PC-9 (cell line): ENCODE data around the gene CSRP2. TPM values are rescaled to one million over a fixed set of nuclear protein-coding genes. Genes with fewer than 3 reads are reported as not detected.

Experiments used
- BruUV-seq: library from RNA; stranded (reverse); fragments of 400-500 nt; replicated peaks from 2 replicates; lab custom pipeline; 2021; lab: Mats Ljungman, UMichigan
- CTCF ChIA-PET: fragments of 300-600 bp; sonication (Branson Sonifier 250); formaldehyde crosslinking; loops from one replicate; lab custom pipeline; 2022; ENCODE audit warnings: antibody characterized with exemption; lab: Charles Lee
- POLR2A ChIA-PET: fragments of 300-600 bp; sonication (Branson Sonifier 250); formaldehyde crosslinking; loops from one replicate; lab custom pipeline; 2022; ENCODE audit warnings: antibody characterized with exemption; ENCODE audit not compliant: unreplicated experiment; lab: Charles Lee
- DNase-seq, 2 experiments: peaks; one replicate each; pipeline versions ENCODE4 v3.0.0 to v3.0.0-alpha.2; 2015 to 2022; ENCODE audit warnings: mixed read lengths in 1 of 2
- H2AFZ ChIP-seq: fragments of 200-600 bp; sonication (generic); 2 replicates; pipeline ENCODE4 v1.8.1; 2017; ENCODE audit warnings: antibody characterized with exemption
- H3F3A ChIP-seq: fragments of 200-600 bp; sonication (generic); 2 replicates; pipeline ENCODE4 v1.8.1; 2017; ENCODE audit warnings: antibody characterized with exemption, mild to moderate bottlenecking, low read depth; ENCODE audit not compliant: insufficient read depth
- H3K27ac ChIP-seq: fragments of 200-600 bp; sonication (generic); 2 replicates; pipeline ENCODE4 v1.6.1; 2016; ENCODE audit warnings: mixed run types
- H3K27me3 ChIP-seq: fragments of 200-600 bp; sonication (generic); 2 replicates; pipeline ENCODE4 v1.6.1; 2016; ENCODE audit warnings: low read depth, mixed run types; ENCODE audit not compliant: insufficient read depth
- H3K36me3 ChIP-seq: fragments of 200-600 bp; sonication (generic); 2 replicates; pipeline ENCODE4 v1.6.1; 2016; ENCODE audit warnings: low read depth, mixed run types
- H3K4me1 ChIP-seq: fragments of 200-600 bp; sonication (generic); replicated peaks from 2 replicates; pipeline ENCODE4 v1.6.1; 2016; ENCODE audit warnings: mixed run types; ENCODE audit not compliant: insufficient read depth
- H3K4me2 ChIP-seq: fragments of 200-600 bp; sonication (generic); 2 replicates; pipeline ENCODE4 v1.6.1; 2017; ENCODE audit warnings: mixed run types
- H3K4me3 ChIP-seq: fragments of 200-600 bp; sonication (generic); 2 replicates; pipeline ENCODE4 v1.6.1; 2016; ENCODE audit warnings: mixed run types
- H3K79me2 ChIP-seq: fragments of 200-600 bp; sonication (generic); 2 replicates; pipeline ENCODE4 v1.6.1; 2017; ENCODE audit warnings: low read depth, mixed run types
- H3K9me2 ChIP-seq: fragments of 200-600 bp; sonication (generic); 2 replicates; pipeline ENCODE4 v1.8.1; 2017; ENCODE audit warnings: mild to moderate bottlenecking; ENCODE audit not compliant: insufficient read depth
- H3K9me3 ChIP-seq: fragments of 200-600 bp; sonication (generic); 2 replicates; pipeline ENCODE4 v1.8.1; 2016; ENCODE audit warnings: low read depth; ENCODE audit not compliant: insufficient read depth
- H4K20me1 ChIP-seq: fragments of 200-600 bp; sonication (generic); 2 replicates; pipeline ENCODE4 v1.8.1; 2017; ENCODE audit not compliant: insufficient read depth
- EZH2 ChIP-seq: fragments of 200-600 bp; sonication (generic); IDR thresholded peaks from 2 replicates; pipeline ENCODE4 v1.8.0; 2017; ENCODE audit warnings: antibody characterized with exemption, low read depth
- intact Hi-C: fragments of 100-400 bp; cut with micrococcal nuclease; formaldehyde crosslinking; loops from one replicate; pipeline ENCODE4 v1.10.0; 2022; ENCODE audit not compliant: unreplicated experiment
- total RNA-seq: library from RNA; stranded (reverse); gene quantifications from 2 replicates; pipeline ENCODE4 v1.2.3, GENCODE V29; 2021
- TF ChIP-seq, protein P1 (sequence below): fragments of 200-600 bp; sonication (generic); conservative IDR thresholded peaks from 2 replicates; pipeline ENCODE4 v1.6.1; 2017; ENCODE audit warnings: mixed run types, antibody characterized with exemption, mild to moderate bottlenecking, moderate library complexity

Gene CSRP2
- total RNA-seq, 1 experiment from 2014 or later: 4.1 TPM

DNA sequence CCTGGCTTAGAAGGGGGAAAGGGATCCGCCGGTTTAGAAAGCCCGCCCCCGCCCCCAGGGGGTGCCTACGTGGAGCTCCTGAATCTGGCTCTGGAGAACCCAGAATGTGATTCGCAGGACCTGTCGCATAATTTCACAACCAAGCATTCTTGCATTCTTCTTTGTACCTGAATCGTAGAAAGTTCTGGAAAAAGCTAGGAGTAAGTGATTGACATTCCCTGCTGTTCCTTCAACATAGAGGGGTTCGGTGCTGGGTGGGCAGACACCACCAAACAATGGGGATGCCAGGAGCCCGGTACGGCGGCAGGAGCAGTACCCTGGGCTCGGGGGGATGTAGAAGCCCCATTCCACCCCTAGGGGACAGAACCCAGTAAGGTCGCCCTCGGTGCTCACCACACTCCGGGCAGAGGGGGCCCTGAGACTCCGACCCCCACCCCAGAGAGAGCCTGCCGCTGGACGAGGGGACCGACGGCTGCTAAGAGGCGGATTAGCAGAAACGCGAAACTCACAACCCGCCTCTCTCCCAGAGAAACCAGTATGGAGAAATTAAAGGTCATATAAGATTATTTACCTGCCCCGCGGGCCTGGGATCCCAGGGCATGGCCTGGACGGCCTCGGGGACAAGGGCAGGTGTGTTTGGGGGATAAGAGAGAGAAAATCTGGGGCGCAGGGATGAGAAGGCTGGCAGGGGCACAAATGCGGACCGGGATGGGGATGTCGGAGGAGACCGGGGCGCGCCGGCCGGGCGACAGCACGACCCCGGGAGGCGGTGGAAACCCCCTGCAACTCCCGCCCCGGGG lies 520 bp downstream of the CSRP2 start:
- H3K79me2 ChIP-seq: no peaks in the 10 kb centered on the region
- H3K4me1 ChIP-seq: no peaks in the 10 kb centered on the region
- no peaks in the 10 kb centered on the region for H3F3A ChIP-seq
- H3K4me2 ChIP-seq: peak overlapping the region; percentile 92
- BruUV-seq: TSS peak; percentile 63
- no peaks in the 10 kb centered on the region for H4K20me1 ChIP-seq
- ChIA-PET CTCF (no interaction called here), POLR2A (interaction anchor here (0.5 kb wide), 1 partner anchor 416 kb away, joined by 3 read pairs; no protein-coding TSS in a partner anchor)
- peak overlapping the region; percentile 72 for H3K4me3 ChIP-seq
- peak overlapping the region; percentile 99 for H2AFZ ChIP-seq
- H3K27ac ChIP-seq: no peak overlapping the region
- no peaks in the 10 kb centered on the region for H3K9me2 ChIP-seq
- intact Hi-C loops: no loop called here
- peak in 1 of 2 experiments; percentile 3 for DNase-seq
- H3K9me3 ChIP-seq: no peaks in the 10 kb centered on the region
- H3K36me3 ChIP-seq: no peaks in the 10 kb centered on the region
- no peak for TF ChIP-seq EZH2
- TF ChIP-seq, protein P1, sequence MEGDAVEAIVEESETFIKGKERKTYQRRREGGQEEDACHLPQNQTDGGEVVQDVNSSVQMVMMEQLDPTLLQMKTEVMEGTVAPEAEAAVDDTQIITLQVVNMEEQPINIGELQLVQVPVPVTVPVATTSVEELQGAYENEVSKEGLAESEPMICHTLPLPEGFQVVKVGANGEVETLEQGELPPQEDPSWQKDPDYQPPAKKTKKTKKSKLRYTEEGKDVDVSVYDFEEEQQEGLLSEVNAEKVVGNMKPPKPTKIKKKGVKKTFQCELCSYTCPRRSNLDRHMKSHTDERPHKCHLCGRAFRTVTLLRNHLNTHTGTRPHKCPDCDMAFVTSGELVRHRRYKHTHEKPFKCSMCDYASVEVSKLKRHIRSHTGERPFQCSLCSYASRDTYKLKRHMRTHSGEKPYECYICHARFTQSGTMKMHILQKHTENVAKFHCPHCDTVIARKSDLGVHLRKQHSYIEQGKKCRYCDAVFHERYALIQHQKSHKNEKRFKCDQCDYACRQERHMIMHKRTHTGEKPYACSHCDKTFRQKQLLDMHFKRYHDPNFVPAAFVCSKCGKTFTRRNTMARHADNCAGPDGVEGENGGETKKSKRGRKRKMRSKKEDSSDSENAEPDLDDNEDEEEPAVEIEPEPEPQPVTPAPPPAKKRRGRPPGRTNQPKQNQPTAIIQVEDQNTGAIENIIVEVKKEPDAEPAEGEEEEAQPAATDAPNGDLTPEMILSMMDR: no peak
- H3K27me3 ChIP-seq: no peaks in the 10 kb centered on the region

DNA sequence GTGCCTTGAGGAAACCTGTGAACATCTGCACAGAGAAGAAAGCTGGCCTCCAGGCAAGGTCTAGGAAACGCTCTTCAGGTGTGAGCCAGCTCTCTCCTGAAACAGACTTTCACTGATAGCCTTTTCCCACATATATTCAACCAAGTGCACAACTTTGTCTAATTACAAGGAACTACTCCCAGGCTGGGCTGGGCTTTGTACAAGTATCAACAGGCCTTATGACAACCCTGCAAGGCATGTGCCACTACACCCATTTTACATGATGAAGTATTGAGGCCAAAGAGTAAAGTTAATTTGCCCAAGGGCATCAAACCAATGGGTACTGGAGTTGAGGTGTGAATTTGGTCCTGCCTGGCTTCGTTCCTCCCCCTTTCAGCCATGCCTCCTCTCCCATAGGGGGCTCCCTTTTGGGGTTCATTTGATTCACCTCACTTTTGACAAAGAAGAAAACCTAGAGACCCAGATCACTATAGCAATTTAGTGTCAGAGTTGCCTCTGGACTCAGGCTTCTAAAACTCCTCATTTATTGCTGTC lies 2.1 kb downstream of the CSRP2 start:
- Histone ChIP-seq H3K4me2 (no peak overlapping the region), H3K4me1 (no peaks in the 10 kb centered on the region), H3K27ac (no peak overlapping the region), H3K9me2 (no peaks in the 10 kb centered on the region), H3K79me2 (no peaks in the 10 kb centered on the region), H3K36me3 (no peaks in the 10 kb centered on the region), H4K20me1 (no peaks in the 10 kb centered on the region), H3K27me3 (no peaks in the 10 kb centered on the region), H3K9me3 (no peaks in the 10 kb centered on the region), H3K4me3 (no peak overlapping the region), H3F3A (no peaks in the 10 kb centered on the region), H2AFZ (no peak overlapping the region)
- intact Hi-C loops: no loop called here
- no peak for DNase-seq
- CTCF ChIA-PET: no interaction called here
- TF ChIP-seq EZH2: no peak
- TF ChIP-seq, protein P1: no peak
- no TSS peak for BruUV-seq
- POLR2A ChIA-PET: no interaction called here

DNA sequence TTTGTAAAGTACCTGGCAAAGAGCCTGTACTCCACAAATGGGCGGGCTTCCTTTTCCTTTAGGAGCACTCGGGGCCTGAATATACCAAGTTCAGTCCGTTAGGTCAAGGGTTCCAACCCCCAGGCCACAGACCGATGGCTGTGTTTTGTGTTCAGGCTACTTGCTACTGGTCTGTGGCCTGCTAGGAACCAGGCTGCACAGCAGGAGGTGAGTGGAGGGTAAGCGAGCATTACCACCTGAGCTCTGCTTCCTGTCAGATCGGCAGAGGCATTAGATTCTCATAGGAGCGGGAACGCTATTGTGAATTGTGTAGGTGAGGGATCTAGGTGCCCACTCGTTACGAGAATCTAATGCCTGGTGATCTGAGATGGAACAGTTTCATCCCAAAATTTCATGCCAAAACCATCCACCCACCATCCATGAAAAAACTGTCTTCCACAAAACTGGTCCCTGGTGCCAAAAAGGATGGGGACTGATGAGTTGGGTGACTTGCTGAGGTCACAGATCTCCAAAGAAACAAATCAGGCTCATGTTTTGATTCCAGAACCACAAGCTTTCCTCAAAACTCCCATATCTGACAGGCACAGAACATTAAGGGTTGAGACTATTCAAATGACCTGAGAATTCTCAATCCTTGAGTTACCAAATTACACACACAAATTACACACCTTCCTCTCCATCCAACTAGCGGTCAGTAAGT lies 4.2 kb downstream of the CSRP2 start:
- Histone ChIP-seq H3F3A (no peaks in the 10 kb centered on the region), H3K27me3 (no peaks in the 10 kb centered on the region), H3K27ac (no peak overlapping the region), H3K4me2 (no peak overlapping the region), H3K4me1 (no peaks in the 10 kb centered on the region), H3K4me3 (no peak overlapping the region), H2AFZ (no peak overlapping the region), H3K9me3 (no peaks in the 10 kb centered on the region), H3K79me2 (no peaks in the 10 kb centered on the region), H3K36me3 (no peaks in the 10 kb centered on the region), H3K9me2 (no peaks in the 10 kb centered on the region), H4K20me1 (no peaks in the 10 kb centered on the region)
- intact Hi-C loops: no loop called here
- ChIA-PET CTCF (no interaction called here), POLR2A (no interaction called here)
- TF ChIP-seq EZH2: no peak
- TF ChIP-seq, protein P1: no peak
- no peak for DNase-seq
- BruUV-seq: no TSS peak
